PFSK-1 (cell line): ENCODE data around the gene SLC25A47.

Experiments
- POLR2AphosphoS5 ChIP-seq: IDR thresholded peaks from 2 replicates; pipeline ENCODE4 v1.6.1; 2012; ENCODE audit warnings: low read depth, mild to moderate bottlenecking, control low read depth, low read length, moderate library complexity
- SIN3A ChIP-seq: IDR thresholded peaks from 2 replicates; pipeline ENCODE4 v1.6.1; 2012; ENCODE audit warnings: mild to moderate bottlenecking, low read length, moderate library complexity, borderline replicate concordance; ENCODE audit not compliant: insufficient read depth
- TAF1 ChIP-seq: IDR thresholded peaks from 2 replicates; pipeline ENCODE4 v1.6.1; 2012; ENCODE audit warnings: low read length, control low read depth, borderline replicate concordance; ENCODE audit not compliant: insufficient read depth
- TF ChIP-seq, protein P1 (sequence below), 2 experiments: IDR thresholded peaks; 2 replicates each; pipeline versions ENCODE4 v1.6.1 to v1.8.0; 2011 to 2012; ENCODE audit warnings: low read depth in 2 of 2, low read length in 2 of 2, control low read depth in 1 of 2, inconsistent platforms in 1 of 2, mild to moderate bottlenecking in 1 of 2, moderate library complexity in 1 of 2; ENCODE audit not compliant: insufficient read depth in 1 of 2

DNA sequence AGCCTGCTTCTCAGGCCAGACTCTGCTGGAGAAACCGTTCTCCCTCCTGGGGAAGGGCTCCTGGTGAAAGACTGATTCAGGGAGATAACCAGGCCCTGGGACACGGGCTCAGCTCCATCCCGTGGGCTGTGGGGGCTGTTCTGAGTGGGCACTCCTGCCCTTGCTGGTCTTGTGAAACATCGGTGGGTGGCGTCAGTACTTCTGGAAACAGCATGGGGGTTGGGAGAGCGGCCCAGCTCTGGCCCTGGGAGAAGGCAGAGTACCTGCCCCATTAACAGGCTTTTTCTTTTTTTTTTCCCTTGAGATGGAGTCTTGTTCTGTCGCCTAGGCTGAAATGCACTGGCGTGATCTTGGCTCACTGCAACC, 786 bp downstream of the SLC25A47 start:
- TF ChIP-seq, protein P1, sequence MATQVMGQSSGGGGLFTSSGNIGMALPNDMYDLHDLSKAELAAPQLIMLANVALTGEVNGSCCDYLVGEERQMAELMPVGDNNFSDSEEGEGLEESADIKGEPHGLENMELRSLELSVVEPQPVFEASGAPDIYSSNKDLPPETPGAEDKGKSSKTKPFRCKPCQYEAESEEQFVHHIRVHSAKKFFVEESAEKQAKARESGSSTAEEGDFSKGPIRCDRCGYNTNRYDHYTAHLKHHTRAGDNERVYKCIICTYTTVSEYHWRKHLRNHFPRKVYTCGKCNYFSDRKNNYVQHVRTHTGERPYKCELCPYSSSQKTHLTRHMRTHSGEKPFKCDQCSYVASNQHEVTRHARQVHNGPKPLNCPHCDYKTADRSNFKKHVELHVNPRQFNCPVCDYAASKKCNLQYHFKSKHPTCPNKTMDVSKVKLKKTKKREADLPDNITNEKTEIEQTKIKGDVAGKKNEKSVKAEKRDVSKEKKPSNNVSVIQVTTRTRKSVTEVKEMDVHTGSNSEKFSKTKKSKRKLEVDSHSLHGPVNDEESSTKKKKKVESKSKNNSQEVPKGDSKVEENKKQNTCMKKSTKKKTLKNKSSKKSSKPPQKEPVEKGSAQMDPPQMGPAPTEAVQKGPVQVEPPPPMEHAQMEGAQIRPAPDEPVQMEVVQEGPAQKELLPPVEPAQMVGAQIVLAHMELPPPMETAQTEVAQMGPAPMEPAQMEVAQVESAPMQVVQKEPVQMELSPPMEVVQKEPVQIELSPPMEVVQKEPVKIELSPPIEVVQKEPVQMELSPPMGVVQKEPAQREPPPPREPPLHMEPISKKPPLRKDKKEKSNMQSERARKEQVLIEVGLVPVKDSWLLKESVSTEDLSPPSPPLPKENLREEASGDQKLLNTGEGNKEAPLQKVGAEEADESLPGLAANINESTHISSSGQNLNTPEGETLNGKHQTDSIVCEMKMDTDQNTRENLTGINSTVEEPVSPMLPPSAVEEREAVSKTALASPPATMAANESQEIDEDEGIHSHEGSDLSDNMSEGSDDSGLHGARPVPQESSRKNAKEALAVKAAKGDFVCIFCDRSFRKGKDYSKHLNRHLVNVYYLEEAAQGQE (IDR thresholded peaks at IDR 0.05; ENCODE audit: insufficient read depth in 1 of 2, low read depth in 2 of 2, low read length in 2 of 2), result no peak
- TF ChIP-seq POLR2AphosphoS5 (no peak), TAF1 (no peak), SIN3A (no peak)
